CD4-positive, alpha-beta memory T cell (primary cell): ENCODE data around the gene PLCB1. TPM values are rescaled to one million over a fixed set of nuclear protein-coding genes. Genes with fewer than 3 reads are reported as not detected.

Experiments used
- CTCF ChIA-PET: fragments of 350-600 bp; sonication (Branson Sonifier 250); formaldehyde crosslinking; loops from one replicate; lab custom pipeline; 2021; ENCODE audit warnings: inconsistent platforms; ENCODE audit not compliant: partially characterized antibody; lab: Charles Lee
- POLR2A ChIA-PET: fragments of 350-600 bp; sonication (Branson Sonifier 250); formaldehyde crosslinking; loops from one replicate; lab custom pipeline; 2021; ENCODE audit not compliant: partially characterized antibody; lab: Charles Lee
- DNase-seq, 5 donors: peaks; one replicate each; pipeline versions ENCODE4 v3.0.0 to v3.0.0-alpha.2; 2020 to 2022; ENCODE audit warnings: mixed read lengths in 1 of 5
- H3K27ac ChIP-seq: one replicate; pipeline ENCODE4 v1.7.0; 2013; ENCODE audit warnings: low read depth, low read length
- H3K27me3 ChIP-seq: 2 replicates; pipeline ENCODE4 v1.7.0; 2013; ENCODE audit warnings: mild to moderate bottlenecking, low read length, moderate library complexity; ENCODE audit not compliant: insufficient read depth
- H3K36me3 ChIP-seq: 2 replicates; pipeline ENCODE4 v1.7.0; 2013; ENCODE audit warnings: mild to moderate bottlenecking, low read length, moderate library complexity; ENCODE audit not compliant: insufficient read depth
- H3K4me1 ChIP-seq: 2 replicates; pipeline ENCODE4 v1.7.0; 2013; ENCODE audit warnings: mild to moderate bottlenecking, low read length, moderate library complexity; ENCODE audit not compliant: insufficient read depth
- H3K4me3 ChIP-seq, 2 donors: one replicate each; pipeline ENCODE4 v1.7.0; 2013; ENCODE audit warnings: low read length in 2 of 2, mild to moderate bottlenecking in 1 of 2
- H3K9me3 ChIP-seq, 2 donors: one replicate each; pipeline ENCODE4 v1.7.0; 2013; ENCODE audit warnings: low read length in 2 of 2, control low read depth in 1 of 2; ENCODE audit not compliant: control insufficient read depth in 1 of 2
- H3K27ac Mint-ChIP-seq, 7 donors: one replicate each; pipeline ENCODE4 v1.8.0; 2020 to 2021; ENCODE audit warnings: mixed read lengths in 7 of 7, mild to moderate bottlenecking in 6 of 7, inconsistent platforms in 3 of 7, moderate library complexity in 3 of 7
- H3K27me3 Mint-ChIP-seq, 2 donors: one replicate each; pipeline ENCODE4 v1.8.0; 2020 to 2021; ENCODE audit warnings: mixed read lengths in 2 of 2
- H3K36me3 Mint-ChIP-seq, 2 donors: one replicate each; pipeline ENCODE4 v1.8.0; 2020 to 2021; ENCODE audit warnings: mixed read lengths in 2 of 2, inconsistent platforms in 1 of 2, mild to moderate bottlenecking in 1 of 2
- H3K4me1 Mint-ChIP-seq, 4 donors: one replicate each; pipeline ENCODE4 v1.8.0; 2020 to 2021; ENCODE audit warnings: mixed read lengths in 4 of 4, mild to moderate bottlenecking in 1 of 4
- H3K4me3 Mint-ChIP-seq, 8 donors: one replicate each; pipeline ENCODE4 v1.8.0; 2020 to 2021; ENCODE audit warnings: mixed read lengths in 8 of 8, mild to moderate bottlenecking in 7 of 8, moderate library complexity in 6 of 8, inconsistent platforms in 3 of 8
- H3K9me3 Mint-ChIP-seq, 8 donors: one replicate each; pipeline ENCODE4 v1.8.0; 2020 to 2021; ENCODE audit warnings: mixed read lengths in 8 of 8, mild to moderate bottlenecking in 5 of 8, inconsistent platforms in 3 of 8, moderate library complexity in 1 of 8
- intact Hi-C: fragments of 100-400 bp; cut with micrococcal nuclease; formaldehyde crosslinking; loops from one replicate; pipeline ENCODE4 v1.15.1; 2023
- polyA plus RNA-seq, 2 donors: library from polyadenylated mRNA; unstranded; fragments of 300-500 nt; fragmentation: Illumina TruSeq; gene quantifications; one replicate each; pipeline ENCODE4 v1.2.3, GENCODE V29; 2021
- total RNA-seq, 2 experiments: library from RNA; stranded (reverse); gene quantifications; one replicate each; pipeline ENCODE4 v1.2.3, GENCODE V29; 2021

The PLCB1 gene
- total and polyA plus RNA-seq, 4 experiments from 2014 or later, result 5.5 to 9.6 (median 8.2) TPM

DNA sequence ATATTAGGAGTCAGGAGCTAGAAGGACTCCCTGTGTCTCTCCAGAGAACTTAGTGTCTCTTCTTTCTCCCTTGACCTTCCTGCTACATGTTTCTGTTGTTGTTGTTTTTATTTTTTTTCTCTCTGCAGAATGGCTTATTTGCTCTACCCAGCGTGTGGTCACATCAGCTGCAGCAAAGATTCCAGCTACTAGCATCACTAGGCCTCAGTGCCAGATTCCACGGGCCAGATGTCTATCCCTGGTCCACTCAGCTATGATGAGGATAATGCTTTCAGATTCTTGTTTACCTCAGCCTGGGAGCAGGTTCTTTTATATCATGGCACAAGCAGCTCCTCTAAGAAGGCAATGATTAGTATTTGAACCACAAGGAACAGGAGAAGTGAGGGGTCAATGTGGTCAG, 110.0 kb downstream of the PLCB1 start:
- DNase-seq, result no peak
- Histone ChIP-seq H3K27ac (no peak overlapping the region), H3K4me1 (no peaks in the 10 kb centered on the region), H3K9me3 (no peaks in the 10 kb centered on the region), H3K36me3 (no peaks in the 10 kb centered on the region), H3K27me3 (no peaks in the 10 kb centered on the region), H3K4me3 (no peak overlapping the region)
- Mint-ChIP-seq H3K27ac (no peak overlapping the region), H3K27me3 (no peaks in the 10 kb centered on the region), H3K9me3 (no peaks in the 10 kb centered on the region), H3K36me3 (no peaks in the 10 kb centered on the region), H3K4me1 (peaks cover 0 to 15% (median 11%) of the 10 kb centered on the region in 4 donors), H3K4me3 (no peak overlapping the region)
- ChIA-PET POLR2A (no interaction called here), CTCF (no interaction called here)
- intact Hi-C loops, result no loop called here

- Mint-ChIP-seq H3K36me3 (no peaks in the 10 kb centered on the region), H3K27ac (no peak overlapping the region), H3K4me3 (no peak overlapping the region), H3K4me1 (peaks cover 0 to 15% (median 11%) of the 10 kb centered on the region in 4 donors), H3K9me3 (no peaks in the 10 kb centered on the region), H3K27me3 (no peaks in the 10 kb centered on the region)
- ChIA-PET POLR2A (interaction anchor here (1.2 kb wide), 1 partner anchor 9 kb away, joined by 3 read pairs; no protein-coding TSS in a partner anchor), CTCF (no interaction called here)
- Histone ChIP-seq H3K4me3 (no peak overlapping the region), H3K36me3 (no peaks in the 10 kb centered on the region), H3K9me3 (no peaks in the 10 kb centered on the region), H3K4me1 (no peaks in the 10 kb centered on the region), H3K27me3 (no peaks in the 10 kb centered on the region), H3K27ac (no peak overlapping the region)
- DNase-seq, result no peak
- intact Hi-C loops, result no loop called here
Observed at GRCh38 chr20:8242827-8243724, 111.0 kb downstream of the PLCB1 start.

GRCh38 chr20:8244637-8245036, 112.6 kb downstream of the PLCB1 start:
- no peak overlapping the region for H3K27ac ChIP-seq
- H3K4me3 ChIP-seq, result no peak overlapping the region
- no peak for DNase-seq
- H3K36me3 Mint-ChIP-seq, result no peaks in the 10 kb centered on the region
- no peaks in the 10 kb centered on the region for H3K27me3 ChIP-seq
- ChIA-PET POLR2A (no interaction called here), CTCF (no interaction called here)
- H3K27ac Mint-ChIP-seq, result no peak overlapping the region
- no peaks in the 10 kb centered on the region for H3K27me3 Mint-ChIP-seq
- no peaks in the 10 kb centered on the region for H3K4me1 ChIP-seq
- H3K4me3 Mint-ChIP-seq, result no peak overlapping the region
- no peaks in the 10 kb centered on the region for H3K9me3 ChIP-seq
- H3K36me3 ChIP-seq, result no peaks in the 10 kb centered on the region
- H3K9me3 Mint-ChIP-seq, result no peaks in the 10 kb centered on the region
- intact Hi-C loops, result no loop called here
- peaks cover 0 to 5% (median 2%) of the 10 kb centered on the region in 4 donors for H3K4me1 Mint-ChIP-seq

DNA sequence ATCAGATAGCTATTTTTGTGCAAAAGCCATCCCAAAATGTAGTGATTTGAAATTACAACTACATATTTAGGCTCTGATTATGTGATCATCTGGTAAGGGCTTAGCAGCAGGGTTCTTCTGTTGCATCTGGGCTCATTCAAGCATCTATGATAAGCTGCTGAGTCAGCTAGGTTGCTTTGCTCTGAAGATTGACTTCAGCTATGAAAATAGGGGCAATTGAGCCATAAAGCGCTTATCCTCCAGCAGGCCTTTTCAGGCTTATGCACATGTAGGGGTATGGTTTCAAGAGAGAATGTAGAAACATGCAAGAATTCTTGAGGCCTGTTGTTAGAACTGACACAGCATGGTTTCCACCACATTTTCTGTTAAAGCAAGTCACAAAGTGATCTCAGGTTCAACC, 114.1 kb downstream of the PLCB1 start:
- Histone ChIP-seq H3K27me3 (no peaks in the 10 kb centered on the region), H3K4me3 (no peak overlapping the region), H3K27ac (no peak overlapping the region), H3K9me3 (no peaks in the 10 kb centered on the region), H3K4me1 (no peaks in the 10 kb centered on the region), H3K36me3 (no peaks in the 10 kb centered on the region)
- Mint-ChIP-seq H3K36me3 (no peaks in the 10 kb centered on the region), H3K27ac (no peak overlapping the region), H3K4me3 (no peak overlapping the region), H3K9me3 (no peaks in the 10 kb centered on the region), H3K4me1 (peaks cover 0 to 4% (median 1%) of the 10 kb centered on the region in 4 donors), H3K27me3 (no peaks in the 10 kb centered on the region)
- ChIA-PET POLR2A (no interaction called here), CTCF (no interaction called here)
- intact Hi-C loops, result no loop called here
- DNase-seq, result no peak

- Histone ChIP-seq H3K4me3 (no peak overlapping the region), H3K9me3 (no peaks in the 10 kb centered on the region), H3K36me3 (no peaks in the 10 kb centered on the region), H3K27me3 (no peaks in the 10 kb centered on the region), H3K4me1 (no peaks in the 10 kb centered on the region), H3K27ac (no peak overlapping the region)
- no peaks in the 10 kb centered on the region for H3K27me3 Mint-ChIP-seq
- H3K27ac Mint-ChIP-seq, result no peak overlapping the region
- no peaks in the 10 kb centered on the region for H3K9me3 Mint-ChIP-seq
- intact Hi-C loops, result no loop called here
- POLR2A ChIA-PET, result no interaction called here
- peaks cover 0 to 4% (median under 1%) of the 10 kb centered on the region in 4 donors for H3K4me1 Mint-ChIP-seq
- DNase-seq, result no peak
- no peak overlapping the region for H3K4me3 Mint-ChIP-seq
- CTCF ChIA-PET, result no interaction called here
- H3K36me3 Mint-ChIP-seq, result no peaks in the 10 kb centered on the region
Observed at GRCh38 chr20:8246716-8247115, 114.7 kb downstream of the PLCB1 start.

DNA sequence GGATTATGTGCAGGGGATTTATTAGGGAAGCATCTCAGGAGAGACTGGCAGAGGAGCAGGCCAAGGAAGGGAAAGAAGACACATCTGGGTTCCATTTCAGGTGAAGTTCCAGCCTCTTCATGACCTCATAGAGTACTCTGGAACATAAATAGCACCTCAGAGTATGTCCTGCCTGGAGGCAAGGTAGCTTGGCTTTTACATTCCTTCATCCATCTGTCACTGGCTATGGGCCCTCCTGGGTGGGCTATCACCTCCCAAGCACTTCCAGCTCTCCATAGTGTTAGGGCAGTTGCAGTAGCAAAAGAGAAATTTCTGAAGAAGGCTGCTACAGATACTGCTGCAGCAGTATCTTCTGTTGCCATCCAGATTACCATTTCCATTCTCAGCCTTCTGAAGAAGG, 116.0 kb downstream of the PLCB1 start:
- Mint-ChIP-seq H3K27ac (no peak overlapping the region), H3K9me3 (no peaks in the 10 kb centered on the region), H3K36me3 (no peaks in the 10 kb centered on the region), H3K27me3 (no peaks in the 10 kb centered on the region), H3K4me3 (no peak overlapping the region), H3K4me1 (peaks cover 2 to 4% (median 3%) of the 10 kb centered on the region in 4 donors)
- Histone ChIP-seq H3K4me3 (no peak overlapping the region), H3K36me3 (no peaks in the 10 kb centered on the region), H3K4me1 (no peaks in the 10 kb centered on the region), H3K27ac (no peak overlapping the region), H3K27me3 (no peaks in the 10 kb centered on the region), H3K9me3 (no peaks in the 10 kb centered on the region)
- CTCF ChIA-PET, result no interaction called here
- POLR2A ChIA-PET, result no interaction called here
- intact Hi-C loops, result no loop called here
- DNase-seq, result no peak

- ChIA-PET POLR2A (no interaction called here), CTCF (no interaction called here)
- no peaks in the 10 kb centered on the region for H3K36me3 ChIP-seq
- Mint-ChIP-seq H3K36me3 (no peaks in the 10 kb centered on the region), H3K27ac (no peak overlapping the region), H3K27me3 (no peaks in the 10 kb centered on the region), H3K9me3 (no peaks in the 10 kb centered on the region), H3K4me1 (peaks cover 2 to 4% (median 3%) of the 10 kb centered on the region in 4 donors), H3K4me3 (no peak overlapping the region)
- H3K27me3 ChIP-seq, result no peaks in the 10 kb centered on the region
- no peak for DNase-seq
- H3K27ac ChIP-seq, result no peak overlapping the region
- intact Hi-C loops, result no loop called here
- no peak overlapping the region for H3K4me3 ChIP-seq
- H3K9me3 ChIP-seq, result no peaks in the 10 kb centered on the region
- H3K4me1 ChIP-seq, result no peaks in the 10 kb centered on the region
Observed at GRCh38 chr20:8249634-8250033, 117.6 kb downstream of the PLCB1 start.
